ENCODE measurements around the gene SIRPA.

The SIRPA gene

DNA sequence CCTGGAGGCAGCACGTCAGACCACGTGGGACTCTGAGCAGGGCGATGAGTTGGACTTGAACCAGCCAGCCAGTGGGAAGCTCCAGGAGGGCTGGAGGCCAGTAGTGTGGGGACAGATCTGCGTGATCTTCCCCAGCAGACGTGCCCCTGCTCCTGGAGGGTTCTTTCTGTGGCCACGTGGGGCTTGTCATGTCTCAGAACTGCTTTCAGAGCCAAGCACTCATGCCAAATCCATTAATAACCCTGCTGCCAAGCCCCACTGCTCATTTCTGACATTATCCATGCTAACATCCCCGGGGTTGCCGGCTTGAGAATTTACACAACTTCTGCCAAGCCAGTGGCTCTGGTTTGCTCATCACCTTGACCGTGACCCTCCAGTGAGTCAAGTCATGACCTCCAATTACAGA, 38.3 kb downstream of the SIRPA start:
- DNase-seq (ENCODE audit: low read depth in 3 of 3): no peak

DNA sequence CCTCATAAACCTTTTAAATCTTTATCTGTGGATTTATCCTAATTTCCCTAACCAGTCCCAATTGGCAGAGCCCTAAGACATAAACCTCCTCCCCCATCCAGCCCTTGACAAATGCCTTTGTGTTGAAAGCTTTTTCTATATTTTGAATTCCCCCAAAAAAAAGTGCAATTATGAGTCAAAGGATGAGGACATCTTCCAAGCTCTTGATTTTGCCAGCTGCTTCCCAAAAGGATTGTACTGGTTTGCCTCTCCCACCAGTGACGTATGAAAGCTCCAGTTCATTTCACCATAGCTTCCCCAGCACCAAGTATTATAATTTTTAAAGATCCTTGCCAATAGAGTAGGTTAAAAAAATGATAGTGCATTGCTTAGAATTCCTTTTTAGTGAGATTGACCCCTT, 38.9 kb downstream of the SIRPA start:
- no peak for DNase-seq (ENCODE audit: low read depth in 3 of 3)

DNA sequence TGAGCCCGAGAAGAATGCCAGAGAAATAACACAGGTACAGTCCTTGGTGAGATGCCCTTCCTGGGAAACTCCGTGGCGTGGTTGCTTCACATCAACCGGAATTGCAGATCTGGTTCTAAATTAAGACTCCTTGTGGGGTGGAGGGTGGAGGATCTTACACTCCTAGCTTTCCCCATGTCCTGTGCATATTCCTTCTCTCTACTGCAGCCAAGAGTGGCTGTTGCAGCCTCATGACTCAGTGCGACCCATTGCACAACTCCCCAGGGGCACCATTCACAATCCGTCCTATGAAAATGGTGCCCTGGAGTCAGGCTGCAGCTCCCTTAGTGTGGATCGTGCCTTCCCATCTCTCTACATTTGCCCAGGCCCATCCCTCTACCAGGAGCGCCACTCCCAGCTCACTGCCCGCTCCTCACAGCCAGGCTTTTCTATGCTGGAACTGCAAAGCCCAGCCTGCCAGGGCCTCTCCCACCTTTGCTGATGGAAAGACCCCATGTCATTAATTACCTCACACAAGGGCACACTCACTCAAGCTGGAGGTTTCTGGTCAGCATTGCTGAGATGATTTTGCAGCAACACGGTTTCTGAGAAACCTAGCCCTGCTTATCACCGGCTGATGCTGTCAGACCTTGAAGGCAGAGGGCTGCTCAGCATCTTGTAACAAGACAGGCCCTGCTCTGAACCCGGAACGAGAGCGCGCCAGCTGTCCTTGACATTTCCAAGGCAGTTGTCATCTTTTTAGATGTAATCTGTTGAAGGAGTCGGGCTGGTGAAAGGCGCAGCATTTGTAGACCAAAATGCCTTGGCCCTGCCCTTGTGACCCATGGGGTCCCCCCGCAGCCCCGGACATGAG, 39.7 kb downstream of the SIRPA start:
- DNase-seq (ENCODE audit: low read depth in 3 of 3): no peak

DNA sequence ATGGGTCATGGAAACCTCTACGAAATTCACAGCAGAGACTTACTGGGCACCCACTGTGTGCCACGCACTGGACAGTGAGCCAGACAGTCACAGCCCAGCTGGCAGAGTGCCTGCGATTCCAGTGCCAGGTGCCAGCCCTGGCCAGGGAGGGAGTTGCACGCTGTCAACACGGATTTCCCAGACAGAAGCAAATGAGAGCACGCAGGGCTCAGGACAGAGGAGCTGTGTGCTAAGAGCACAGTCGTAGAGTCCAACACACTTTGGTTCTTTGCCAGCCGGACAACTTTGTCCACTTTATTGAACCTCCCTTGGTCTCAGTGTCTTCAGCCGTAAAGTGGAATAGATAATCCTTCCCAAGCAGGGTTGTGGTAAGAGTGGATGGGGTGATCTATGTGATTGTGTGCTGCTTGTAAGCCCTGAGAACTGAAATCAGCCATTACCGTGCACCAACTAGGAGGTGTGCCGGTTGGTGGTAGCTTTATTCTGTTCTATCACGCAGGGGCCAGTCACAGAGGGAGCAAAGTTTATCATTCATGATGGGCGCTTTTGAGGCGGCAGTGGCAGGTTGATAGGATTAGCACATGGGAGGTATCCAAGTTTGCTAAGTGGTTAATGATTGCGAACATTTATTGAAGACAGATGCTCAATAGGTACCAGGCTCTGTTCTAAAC, 40.6 kb downstream of the SIRPA start:
- no peak for DNase-seq (ENCODE audit: low read depth in 3 of 3)

DNA sequence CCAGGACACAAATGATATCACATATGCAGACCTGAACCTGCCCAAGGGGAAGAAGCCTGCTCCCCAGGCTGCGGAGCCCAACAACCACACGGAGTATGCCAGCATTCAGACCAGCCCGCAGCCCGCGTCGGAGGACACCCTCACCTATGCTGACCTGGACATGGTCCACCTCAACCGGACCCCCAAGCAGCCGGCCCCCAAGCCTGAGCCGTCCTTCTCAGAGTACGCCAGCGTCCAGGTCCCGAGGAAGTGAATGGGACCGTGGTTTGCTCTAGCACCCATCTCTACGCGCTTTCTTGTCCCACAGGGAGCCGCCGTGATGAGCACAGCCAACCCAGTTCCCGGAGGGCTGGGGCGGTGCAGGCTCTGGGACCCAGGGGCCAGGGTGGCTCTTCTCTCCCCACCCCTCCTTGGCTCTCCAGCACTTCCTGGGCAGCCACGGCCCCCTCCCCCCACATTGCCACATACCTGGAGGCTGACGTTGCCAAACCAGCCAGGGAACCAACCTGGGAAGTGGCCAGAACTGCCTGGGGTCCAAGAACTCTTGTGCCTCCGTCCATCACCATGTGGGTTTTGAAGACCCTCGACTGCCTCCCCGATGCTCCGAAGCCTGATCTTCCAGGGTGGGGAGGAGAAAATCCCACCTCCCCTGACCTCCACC, 42.2 kb downstream of the SIRPA start:
- no peak for DNase-seq (ENCODE audit: low read depth in 3 of 3)

DNA sequence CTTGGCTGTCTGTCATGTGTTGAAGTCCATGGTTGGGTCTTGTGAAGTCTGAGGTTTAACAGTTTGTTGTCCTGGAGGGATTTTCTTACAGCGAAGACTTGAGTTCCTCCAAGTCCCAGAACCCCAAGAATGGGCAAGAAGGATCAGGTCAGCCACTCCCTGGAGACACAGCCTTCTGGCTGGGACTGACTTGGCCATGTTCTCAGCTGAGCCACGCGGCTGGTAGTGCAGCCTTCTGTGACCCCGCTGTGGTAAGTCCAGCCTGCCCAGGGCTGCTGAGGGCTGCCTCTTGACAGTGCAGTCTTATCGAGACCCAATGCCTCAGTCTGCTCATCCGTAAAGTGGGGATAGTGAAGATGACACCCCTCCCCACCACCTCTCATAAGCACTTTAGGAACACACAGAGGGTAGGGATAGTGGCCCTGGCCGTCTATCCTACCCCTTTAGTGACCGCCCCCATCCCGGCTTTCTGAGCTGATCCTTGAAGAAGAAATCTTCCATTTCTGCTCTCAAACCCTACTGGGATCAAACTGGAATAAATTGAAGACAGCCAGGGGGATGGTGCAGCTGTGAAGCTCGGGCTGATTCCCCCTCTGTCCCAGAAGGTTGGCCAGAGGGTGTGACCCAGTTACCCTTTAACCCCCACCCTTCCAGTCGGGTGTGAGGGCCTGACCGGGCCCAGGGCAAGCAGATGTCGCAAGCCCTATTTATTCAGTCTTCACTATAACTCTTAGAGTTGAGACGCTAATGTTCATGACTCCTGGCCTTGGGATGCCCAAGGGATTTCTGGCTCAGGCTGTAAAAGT, 43.5 kb downstream of the SIRPA start:
- DNase-seq (ENCODE audit: low read depth in 3 of 3): no peak

DNA sequence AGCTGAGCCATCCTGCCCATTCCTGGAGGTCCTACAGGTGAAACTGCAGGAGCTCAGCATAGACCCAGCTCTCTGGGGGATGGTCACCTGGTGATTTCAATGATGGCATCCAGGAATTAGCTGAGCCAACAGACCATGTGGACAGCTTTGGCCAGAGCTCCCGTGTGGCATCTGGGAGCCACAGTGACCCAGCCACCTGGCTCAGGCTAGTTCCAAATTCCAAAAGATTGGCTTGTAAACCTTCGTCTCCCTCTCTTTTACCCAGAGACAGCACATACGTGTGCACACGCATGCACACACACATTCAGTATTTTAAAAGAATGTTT, 44.0 kb downstream of the SIRPA start:
- no peak for DNase-seq (ENCODE audit: low read depth in 3 of 3)

DNA sequence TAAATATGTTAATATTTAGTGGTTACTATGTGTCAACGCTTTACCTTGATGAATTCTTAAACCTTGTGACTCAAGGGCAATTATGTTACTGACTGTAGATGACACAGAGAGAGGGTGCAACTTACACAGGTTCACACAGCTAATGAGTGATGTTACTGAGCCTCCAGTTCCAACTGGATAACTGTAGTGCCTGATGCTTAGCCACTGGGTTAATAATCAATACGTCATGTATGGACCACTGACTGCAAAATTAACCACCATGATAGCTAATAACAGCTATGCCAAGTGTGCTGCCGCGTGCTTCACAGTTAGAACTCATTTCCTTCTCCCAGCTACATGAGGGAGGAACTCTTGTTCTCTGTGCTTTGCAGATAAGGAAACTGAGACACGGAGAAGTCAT, 45.4 kb downstream of the SIRPA start:
- no peak for DNase-seq (ENCODE audit: low read depth in 3 of 3)

DNA sequence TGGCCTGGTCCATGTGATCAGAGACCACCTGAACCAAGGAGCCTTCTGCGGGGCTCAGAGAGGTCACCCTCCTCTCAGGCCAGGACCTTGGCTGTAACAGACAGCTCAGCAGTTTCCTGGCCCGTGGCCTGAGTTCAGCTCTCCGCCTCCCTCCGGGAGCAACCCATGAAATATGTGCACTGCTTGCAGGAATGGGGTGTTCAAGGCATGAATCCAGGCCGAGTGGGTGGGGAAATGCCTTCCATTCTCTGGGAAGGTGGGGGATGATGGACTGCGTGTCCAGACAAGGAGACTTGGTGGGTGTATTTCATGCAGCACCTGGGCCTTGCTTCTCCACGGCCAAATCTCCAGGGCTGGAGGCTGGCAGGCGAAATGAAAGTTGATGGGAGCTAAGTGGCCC, 46.0 kb downstream of the SIRPA start:
- no peak for DNase-seq (ENCODE audit: low read depth in 3 of 3)

DNA sequence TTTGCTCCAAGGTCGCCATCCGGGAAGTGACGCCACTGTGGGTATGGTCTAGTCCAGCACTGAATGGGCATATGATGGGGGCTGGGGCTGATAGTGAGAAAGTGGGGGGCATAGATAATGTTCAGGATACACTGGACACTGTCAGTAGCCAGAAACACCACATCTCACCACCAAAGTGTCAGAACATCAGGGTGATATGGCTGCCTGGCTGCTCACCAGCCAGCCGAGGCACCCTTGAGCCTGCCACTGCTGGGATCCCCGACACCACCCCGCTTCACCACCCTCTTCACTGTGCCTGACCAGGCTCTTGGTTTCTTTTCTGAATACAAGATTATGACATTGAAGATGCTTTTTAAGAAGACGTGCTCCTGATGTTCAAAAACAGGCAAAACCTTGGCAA, 46.9 kb downstream of the SIRPA start:
- DNase-seq (ENCODE audit: low read depth in 3 of 3): no peak

DNA sequence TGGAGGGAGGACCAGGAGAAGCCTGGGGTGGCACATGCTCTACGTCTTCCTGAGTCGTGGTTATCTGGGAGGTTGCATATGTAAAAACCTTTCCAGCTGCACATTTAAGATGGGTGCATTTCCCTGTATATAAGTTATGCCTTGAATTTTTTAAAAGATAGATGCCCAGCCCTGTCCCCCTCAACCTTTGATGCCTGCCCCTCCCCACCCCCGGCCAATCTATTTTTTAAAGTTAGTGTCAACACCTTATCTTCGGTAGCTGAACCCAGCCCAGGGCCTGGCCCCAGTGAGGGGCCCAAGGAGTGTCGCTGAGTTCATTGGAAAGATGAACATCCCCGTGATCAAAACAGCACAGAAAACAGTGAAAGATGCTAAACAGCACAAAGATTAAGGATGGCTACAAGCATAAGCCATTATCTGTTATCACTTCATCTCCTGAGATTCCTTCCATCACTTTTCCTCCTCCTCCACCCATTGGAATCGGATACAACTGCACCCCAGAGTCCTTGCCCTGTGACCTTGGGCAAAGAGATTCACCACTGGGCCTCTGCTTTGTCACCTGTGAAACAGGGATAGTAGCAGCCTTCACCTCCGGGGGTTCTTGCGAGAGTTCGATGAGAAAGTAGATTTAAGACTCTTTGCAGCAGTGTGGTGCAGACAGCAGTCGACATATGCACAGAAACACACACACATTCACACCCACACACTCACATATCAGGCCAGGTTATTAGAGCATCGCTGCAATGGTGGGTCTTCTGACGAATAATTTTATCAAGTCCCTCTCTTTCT, 47.5 kb downstream of the SIRPA start:
- DNase-seq (ENCODE audit: low read depth in 3 of 3): no peak

DNA sequence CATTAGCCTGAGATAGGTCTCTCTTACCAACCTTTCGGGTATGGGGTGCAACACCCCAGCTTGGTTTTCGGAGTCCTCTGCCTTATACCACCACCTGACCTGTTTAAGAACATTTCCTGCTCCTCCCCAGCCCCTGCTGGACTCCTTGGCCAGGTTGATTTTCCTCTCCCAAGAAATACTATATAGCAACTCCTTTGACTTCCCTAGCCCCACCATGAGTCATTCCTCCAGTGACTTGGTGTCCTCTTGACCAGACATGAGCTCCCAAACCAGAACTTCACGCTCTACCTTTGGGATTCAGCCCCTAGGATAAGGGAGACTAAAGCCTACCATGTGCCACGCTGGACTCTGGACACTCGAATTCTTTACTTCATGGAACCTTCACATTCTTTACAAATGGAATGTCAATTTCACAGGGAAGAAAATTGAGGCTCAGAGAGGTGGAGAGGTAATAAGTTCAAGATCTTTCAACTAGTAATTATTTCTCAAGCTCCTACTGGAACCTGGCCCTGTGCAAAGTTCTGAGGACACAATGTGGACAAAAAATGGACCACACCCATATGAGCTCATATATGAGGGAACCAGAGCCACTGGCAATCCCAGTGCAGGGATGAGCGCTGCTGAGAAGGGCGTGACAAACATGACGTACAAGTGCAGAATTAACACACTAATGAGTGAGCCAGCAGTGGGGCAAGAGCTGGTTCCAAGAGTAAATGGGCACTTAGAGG, 48.2 kb downstream of the SIRPA start:
- DNase-seq (ENCODE audit: low read depth in 3 of 3): no peak

DNA sequence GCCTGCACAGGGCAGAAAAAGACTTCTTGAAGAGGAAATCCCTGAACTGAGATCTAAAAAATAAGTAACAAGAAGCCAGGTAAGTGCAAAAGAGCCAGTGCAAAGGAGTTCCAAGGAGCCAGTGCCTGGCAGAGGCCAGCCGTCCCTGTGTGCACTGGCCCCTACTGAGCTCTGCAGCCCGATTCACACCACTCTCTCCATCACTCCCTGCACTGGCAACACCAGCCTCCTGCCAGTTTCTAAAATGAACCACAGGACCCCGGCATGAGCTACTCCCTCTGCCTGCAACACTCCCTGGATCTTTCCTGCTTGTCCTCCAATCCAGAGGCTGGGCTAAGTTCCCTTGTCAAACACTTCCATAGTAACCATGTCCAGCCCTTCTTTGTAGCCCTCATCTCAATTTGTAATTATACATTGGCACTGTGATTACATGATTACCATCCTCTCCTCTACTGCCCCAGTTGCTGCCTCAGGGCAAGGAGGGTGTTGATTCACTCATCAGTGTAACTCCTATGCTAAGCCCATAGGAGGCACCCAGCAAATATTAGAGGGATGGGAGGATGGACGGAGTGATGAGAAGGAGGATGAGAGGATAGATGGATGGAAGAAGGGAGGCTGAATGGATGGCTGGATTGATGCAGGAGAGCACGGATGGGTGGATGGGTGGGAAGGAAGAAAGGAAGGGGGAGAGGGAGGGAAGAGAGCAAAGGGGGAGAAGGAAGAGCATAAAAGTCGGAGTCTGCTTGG, 49.3 kb downstream of the SIRPA start:
- no peak for DNase-seq (ENCODE audit: low read depth in 3 of 3)

DNA sequence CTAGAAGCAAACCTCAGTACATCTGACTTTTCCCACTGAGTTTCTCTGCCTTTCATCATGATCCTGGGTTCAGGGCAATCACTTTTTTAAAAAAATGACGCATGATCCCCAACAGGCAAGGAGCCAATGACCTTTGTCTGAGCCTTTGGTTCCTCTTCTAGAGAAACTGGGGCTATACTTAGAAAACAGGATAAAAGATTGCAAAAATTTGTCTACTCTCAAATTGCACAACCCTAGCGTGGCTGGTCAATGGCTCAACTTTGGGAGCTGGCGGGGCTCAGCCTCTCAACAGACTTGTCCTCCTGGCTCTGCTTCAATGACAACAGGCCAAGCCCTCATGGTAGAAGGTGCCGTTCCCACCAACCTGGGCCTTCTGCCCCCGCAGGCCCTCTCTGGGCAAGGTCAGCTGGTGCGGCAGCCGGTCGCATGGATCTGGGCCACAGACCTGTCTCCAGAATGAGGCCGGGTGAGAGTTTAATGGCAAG, 50.0 kb downstream of the SIRPA start:
- DNase-seq (ENCODE audit: low read depth in 3 of 3): no peak

DNA sequence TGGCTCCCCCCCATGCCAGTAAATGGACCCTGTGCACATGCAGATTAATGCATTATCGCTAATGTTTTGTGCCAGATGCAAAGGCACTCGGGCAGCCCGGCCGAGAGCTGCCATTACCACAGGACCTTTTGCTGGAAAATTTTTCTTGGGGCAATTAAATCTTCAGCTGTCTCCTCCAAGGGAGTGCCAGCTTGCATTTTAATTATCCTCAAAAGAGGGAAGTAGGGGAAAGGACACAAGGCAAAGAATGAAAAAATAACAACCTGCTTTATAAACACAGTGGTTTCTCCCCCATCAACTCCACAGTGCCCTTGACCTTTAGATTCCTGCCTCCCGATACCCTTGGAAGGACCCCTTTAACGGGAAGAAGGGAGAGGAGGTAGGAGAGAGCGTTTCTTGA, 50.5 kb downstream of the SIRPA start:
- DNase-seq (ENCODE audit: low read depth in 3 of 3): no peak

DNA sequence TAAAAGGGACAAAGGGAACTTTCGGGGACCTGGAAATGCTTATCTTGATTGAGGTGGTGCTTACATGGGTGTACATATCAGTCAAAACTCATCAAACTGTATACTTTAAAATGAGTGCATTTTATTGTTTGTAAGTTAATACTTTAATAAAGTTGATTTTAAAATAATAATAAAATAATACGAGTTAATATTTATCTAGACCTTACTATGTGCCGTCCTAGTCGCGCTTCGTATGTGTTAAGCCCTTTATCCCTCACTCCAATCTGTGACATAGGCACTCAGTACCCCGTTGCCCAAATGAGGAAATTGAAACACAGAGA, 51.2 kb downstream of the SIRPA start:
- DNase-seq (ENCODE audit: low read depth in 3 of 3): no peak

DNA sequence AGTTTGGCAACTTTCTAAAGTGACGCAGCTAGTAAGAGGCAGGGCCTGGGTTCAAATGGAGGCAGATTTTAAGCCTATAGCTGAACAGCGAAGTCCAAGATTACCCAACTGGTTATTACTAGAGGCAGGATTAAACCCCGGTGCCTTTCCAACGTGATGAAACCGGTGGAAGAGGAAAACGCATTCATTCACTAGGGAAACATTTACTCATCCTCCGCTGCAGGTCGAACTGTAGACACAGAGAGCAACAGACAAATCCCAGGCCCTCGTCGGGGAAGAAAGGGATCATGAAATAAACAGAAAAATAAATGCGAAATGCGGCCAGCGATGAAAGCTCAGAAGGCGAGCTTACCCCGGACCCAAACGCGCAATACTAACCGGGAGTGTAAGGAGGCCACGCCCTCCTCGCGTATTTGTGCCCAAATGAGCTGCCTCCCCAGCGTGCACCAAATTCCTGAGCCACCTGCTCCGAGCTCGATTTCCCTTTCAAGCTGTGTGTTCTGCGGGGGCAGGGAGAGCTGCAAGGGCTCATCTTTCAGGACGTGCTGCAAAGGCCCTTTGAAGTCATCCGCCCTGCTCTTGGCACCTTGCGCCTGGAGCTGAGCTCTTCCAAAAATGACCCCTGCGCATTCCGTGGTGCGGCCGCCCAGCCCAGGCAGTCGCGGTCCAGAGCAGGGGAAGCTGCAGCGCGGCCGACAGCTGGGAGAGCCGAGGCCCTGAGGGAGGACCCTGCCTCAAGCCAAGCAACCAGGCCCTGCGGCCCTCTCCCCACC, 51.7 kb downstream of the SIRPA start:
- no peak for DNase-seq (ENCODE audit: low read depth in 3 of 3)

DNA sequence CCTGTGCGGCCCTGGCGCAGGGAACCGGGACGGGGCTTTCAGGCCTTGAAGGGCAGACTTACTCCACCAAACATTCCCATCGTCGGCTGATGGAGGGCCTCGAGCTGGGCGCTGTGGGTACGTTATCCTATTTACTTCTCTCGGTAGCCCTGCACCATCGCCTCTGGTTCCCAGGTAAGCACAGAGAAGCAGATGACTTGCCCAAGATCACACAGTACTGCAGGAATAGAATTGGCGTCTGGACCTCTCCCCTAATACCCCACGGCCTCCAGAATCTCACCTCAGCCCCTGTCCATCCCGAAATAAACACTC, 52.3 kb downstream of the SIRPA start:
- no peak for DNase-seq (ENCODE audit: low read depth in 3 of 3)

DNA sequence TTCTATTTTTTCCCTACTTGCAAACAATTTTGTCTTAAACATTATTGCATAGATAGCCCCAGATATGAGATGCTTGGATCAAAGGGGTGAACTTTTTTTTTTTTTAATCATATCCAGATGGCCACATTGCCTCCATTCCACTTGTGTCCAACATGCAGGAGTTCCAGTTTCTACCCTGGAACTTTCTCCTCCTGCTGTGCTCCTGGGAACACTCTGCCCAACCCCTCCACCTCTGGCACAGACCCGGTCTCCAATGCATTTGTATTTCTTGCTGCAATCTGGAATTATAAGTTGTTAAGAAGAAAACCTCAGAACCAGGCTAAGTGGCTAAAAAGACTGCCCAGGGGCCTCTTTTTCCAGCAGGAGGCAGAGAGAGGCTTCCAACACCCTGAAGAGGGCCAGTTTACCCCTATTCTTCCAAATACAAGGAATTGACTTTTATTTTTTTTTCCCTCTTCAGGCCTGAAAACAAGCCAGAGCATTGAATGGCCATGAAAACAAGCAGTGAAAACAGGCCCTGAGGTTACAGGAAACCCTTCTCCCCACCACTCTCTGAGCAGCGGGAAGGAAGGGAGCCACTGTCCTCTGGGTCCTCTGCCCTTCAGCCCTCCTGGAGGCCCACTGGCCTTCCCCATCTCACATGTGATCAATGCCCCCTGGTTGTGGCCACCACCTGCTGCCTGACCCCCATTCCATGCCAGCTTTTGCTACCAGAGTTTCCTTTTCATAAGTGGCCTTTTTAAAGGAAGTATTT, 54.3 kb downstream of the SIRPA start:
- no peak for DNase-seq (ENCODE audit: low read depth in 3 of 3)
